GM19023 (cell line): ENCODE results near the gene SETBP1.

Source experiments
- ATAC-seq: cut with Tn5 transposase; IDR thresholded peaks from one replicate; pipeline ENCODE4 v1.9.1; 2021; ENCODE audit warnings: mild to moderate bottlenecking, moderate library complexity; ENCODE audit not compliant: unreplicated experiment

SETBP1 gene

GRCh38 chr18:44859263-44859662, 178.6 kb downstream of the SETBP1 start:
- ATAC-seq = no peak

GRCh38 chr18:44859751-44860439, 179.2 kb downstream of the SETBP1 start:
- no peak for ATAC-seq

DNA sequence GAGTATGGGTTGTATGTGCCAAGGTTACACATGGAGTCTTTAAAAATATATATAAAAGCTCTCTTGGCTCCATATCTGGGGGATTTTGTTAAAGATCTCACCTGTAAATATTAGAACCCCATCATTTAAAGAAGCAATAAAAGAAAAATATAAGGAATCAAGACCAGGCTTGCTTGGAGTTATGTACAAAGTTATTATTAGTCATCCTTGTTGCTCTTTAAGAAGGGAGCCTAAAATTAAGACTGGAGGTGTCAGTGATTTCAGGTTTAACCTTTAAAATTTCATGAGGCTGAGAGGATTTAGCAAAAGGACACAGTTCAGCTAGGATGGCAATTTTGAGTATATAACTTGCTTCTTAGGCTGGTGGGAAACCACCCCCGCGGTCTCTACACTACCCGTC, 181.4 kb downstream of the SETBP1 start:
- ATAC-seq = no peak

DNA sequence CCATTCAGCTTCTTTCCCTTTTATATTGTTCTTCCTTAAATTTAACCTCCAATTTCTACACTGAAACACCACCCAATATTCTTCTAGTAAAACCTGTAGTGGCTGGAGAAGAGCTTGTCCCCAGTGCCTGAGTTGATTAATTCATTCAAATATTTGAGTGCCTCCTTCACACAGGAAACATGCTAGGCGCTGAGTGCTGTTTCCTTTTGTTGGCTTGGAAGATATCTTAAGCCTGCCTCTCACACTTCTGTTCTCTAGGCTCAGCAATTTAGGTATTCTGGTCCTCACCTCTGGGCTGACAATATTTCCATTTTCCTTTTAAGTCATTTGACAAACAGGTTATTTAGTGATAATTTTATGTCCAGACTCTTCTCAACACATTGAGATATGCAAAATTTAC, 185.4 kb downstream of the SETBP1 start:
- no peak for ATAC-seq

- ATAC-seq = no peak
Measured at GRCh38 chr18:44869533-44869932, 188.8 kb downstream of the SETBP1 start.

- peak; percentile 64 for ATAC-seq
Measured at GRCh38 chr18:44870631-44871502, 190.2 kb downstream of the SETBP1 start.

GRCh38 chr18:44871771-44872170, 191.1 kb downstream of the SETBP1 start:
- peak; percentile 74 for ATAC-seq

DNA sequence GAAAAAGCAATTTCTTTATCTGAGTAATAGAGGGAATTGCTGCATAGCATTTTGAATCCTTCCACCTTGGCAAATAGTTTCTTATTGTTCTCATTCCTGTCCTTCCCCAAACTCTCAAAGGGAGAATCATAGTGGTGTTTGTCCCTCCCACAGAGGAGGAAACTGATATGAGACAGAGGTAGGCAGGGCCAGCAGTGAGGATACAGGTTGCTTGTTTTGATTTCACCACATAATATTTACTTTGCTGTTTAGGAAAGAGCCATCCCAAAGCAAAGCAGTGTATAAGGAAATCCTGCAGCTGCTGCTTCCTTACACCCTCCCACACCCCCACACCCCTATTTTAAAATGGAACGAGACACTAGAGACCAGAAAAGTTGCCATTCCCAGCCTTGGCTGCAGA, 195.3 kb downstream of the SETBP1 start:
- no peak for ATAC-seq

DNA sequence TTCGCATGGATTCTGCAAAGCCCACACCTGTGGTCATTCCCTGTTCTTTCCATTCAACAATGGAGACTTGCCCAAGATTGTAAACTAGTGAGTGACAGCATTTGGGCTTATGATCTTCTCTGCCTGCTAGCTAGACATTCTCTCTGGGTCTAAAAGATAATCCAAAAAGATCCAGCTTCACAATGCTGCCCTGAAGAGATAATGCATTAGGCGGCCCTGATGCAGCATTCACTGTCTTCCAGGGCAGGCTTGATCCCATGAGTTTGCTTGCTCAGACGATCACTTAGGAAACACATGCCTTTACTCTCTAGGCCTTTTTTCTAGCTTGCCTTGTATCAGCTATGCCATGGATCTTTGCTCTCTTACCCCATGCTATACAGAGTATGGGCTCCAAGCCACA, 196.1 kb downstream of the SETBP1 start:
- no peak for ATAC-seq

- no peak for ATAC-seq
Measured at GRCh38 chr18:44878335-44878734, 197.6 kb downstream of the SETBP1 start.

DNA sequence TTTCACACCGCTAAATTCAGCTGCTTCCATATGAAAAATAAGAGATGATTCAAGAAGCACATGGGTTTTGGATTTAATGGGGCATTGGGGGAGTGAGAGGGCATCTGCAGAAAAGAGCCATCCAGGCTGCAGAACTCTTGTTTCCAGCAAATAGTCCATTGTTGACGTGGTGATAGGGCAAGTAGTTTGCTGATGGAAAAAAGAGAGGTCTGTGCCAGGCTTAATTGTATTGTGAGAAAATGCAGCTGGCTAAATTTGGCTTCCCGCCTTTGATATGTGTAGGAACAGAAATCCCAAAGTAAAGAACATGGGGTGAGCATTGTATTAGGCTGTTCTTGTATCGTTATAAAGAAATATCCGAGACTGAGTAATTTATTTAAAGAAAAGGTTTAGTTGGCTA, 199.5 kb downstream of the SETBP1 start:
- no peak for ATAC-seq

- ATAC-seq = no peak
Measured at GRCh38 chr18:44881461-44882162, 200.9 kb downstream of the SETBP1 start.

- no peak for ATAC-seq
Measured at GRCh38 chr18:44882163-44882868, 201.6 kb downstream of the SETBP1 start.

DNA sequence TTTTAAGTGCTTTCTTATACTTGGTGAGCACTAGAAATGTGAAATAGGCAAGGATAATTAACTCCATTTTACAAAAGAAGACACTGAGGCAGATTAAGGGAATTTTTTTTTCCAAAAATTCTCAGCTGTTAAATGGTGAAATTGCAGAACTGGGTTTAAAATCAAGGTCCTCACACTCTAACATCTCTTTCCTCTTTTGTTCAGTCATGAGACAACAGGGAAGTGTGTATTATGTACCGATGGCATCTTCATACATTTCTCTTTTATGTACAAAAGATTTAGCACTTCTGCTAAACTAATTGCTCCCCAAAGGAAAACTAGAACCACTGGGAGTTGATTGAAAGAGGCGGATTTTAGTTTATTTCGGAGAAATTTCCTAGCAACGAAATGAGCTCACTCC, 203.0 kb downstream of the SETBP1 start:
- ATAC-seq = no peak

- ATAC-seq = no peak
Measured at GRCh38 chr18:44884431-44884830, 203.7 kb downstream of the SETBP1 start.

GRCh38 chr18:44885507-44885906, 204.8 kb downstream of the SETBP1 start:
- ATAC-seq = no peak

- ATAC-seq = peak; percentile 86
Measured at GRCh38 chr18:44887227-44887631, 206.5 kb downstream of the SETBP1 start.

- no peak for ATAC-seq
Measured at GRCh38 chr18:44889111-44889510, 208.4 kb downstream of the SETBP1 start.

- no peak for ATAC-seq
Measured at GRCh38 chr18:44893045-44893706, 212.5 kb downstream of the SETBP1 start.

- ATAC-seq = no peak
Measured at GRCh38 chr18:44893966-44894365, 213.3 kb downstream of the SETBP1 start.
